ENCODE data around the gene YAF2.
A peak's percentile ranks its signal among the peaks of the same experiment; 100 is the strongest.

The YAF2 gene

DNA sequence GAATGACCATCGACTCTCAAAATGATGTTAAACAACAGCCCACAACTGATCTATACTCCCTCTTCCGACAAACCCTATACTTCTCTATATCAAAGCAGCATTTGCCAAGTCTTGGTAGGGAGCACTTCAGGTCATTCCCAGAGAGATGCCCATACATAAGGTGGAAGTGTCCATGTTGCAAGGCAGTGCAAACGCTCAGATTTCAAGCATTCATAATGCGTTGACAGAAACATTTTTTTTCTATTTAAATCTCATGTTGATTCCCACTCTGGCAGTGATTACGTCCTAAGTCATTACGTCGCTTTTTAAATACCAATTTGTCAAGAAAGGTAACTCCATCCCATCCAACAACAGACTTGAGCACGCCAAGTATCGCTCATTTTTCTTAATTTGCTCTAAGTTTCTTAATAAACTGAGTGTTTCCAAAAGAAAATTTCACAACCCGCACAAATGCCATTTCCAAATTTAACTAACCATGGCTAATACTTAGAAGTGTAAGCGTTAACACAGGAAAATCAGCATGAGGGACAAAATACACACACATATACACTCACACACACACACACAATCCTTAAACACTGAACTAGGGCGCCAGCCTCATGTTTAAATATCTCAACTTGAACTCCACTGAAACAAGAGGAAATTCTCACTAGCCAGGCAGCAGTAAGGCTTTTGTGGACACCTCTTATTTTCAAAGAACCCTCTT, 94.4 kb downstream of the YAF2 start:
- peak; percentile 35 to 82 (median 48) for DNase-seq

GRCh38 chr12:42141981-42142606, 96.0 kb downstream of the YAF2 start:
- DNase-seq: no peak

- no peak for DNase-seq
Measured at GRCh38 chr12:42140901-42141300, 97.1 kb downstream of the YAF2 start.

DNA sequence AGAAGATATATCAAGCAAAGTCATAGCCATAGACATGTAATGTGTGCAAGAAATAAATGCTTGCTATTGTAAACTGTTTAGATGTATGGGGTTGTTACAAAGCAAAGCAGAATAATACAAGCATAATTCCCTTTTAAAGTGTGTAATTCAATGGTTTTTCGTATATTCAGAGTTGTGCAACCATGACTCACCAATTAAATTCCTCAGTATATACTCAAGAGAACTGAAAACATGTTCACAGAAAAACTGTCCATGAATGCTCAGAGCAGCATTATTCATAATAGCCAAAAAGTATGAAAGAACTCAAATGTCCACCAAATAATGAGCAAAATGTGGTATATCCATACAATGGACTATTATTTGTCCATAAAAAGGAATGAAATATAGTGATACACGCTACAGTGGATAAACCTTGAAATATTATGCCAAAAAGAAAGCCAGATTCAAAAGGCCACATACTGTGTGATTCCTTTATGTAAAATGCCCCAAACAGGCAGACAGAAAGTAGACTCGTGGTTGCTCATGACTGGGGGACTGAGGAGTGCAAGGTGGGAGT, 102.7 kb downstream of the YAF2 start:
- no peak for DNase-seq

DNA sequence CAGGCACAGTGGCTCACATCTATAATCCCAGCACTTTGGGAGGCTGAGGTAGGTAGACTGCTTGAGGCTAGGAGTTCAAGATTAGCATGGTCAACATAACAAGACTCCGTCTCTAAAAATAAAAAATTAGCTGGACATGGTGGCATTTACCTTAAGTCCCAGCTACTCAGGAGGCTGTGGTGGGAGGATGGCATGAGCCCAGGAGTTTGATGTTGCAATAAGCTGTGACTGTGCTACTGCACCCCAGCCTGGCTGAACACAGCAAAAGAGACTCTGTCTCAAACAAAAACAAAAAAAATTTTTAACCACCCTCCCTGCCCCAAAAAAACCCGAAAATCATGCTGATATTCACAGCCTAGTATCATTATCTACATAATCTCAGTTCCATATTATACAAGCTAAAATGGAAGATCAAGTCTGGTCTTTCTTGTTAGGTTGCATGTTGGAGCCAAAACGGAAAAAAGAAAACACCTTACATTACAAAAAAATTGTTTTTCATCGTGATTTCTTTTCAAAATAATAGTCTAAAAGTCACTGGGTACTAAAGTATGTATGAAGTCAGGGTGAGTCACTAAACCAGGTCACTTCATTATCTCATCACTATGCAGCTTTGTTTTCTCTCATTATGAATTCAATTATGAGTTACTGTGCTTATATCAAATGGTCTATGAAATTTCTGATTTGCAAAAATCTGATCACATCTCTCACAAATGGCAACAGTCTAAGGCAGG, 107.2 kb downstream of the YAF2 start:
- DNase-seq: no peak

DNA sequence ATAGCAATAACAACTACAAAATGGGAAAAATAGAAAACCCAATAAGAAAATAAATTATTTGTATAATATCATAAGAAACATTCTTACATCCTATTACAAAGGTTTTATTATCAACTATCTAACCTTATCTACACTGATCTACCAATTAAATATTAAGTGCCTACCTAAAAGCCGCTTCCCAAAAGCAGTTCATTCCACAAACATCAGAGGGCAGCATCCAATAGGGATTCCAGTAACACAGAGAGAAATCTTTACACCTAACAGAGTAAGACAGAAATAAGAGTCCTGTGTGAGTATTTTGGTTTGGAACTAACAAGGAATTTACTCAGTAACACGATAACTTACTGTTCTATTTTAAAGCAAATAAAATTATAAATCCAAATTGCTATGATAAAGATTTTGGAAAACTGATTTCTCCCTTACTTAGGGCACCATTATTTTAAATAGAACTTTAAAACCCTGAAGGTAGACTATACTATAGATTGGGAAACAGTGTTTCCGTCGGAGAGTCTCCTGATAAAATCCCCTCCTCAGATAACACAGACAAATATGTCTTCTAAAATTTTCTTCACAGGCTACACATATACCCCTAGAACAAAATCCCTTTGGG, 108.3 kb downstream of the YAF2 start:
- DNase-seq: peak; percentile 31 to 87 (median 56)

DNA sequence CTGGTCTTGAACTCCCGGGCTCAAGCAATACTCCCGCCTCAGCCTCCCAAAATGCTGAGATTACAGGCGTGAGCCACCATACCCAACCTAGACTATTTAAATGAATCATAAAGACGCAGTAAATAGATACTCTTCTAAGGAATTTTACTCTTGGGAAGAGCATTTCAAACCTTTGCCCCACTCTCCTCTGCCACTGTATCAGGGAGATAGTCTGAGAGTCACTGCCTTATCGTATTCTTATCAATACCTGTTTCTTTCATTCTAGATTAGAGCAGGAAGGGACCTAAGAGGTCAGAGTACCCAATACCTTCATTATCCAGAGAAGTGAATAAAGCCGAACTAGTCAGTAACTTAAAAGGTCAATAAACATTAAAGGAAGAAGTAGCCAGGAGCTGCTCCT, 109.2 kb downstream of the YAF2 start:
- DNase-seq: no peak

- peak in 1 of 3 experiments; percentile 16 for DNase-seq
Measured at GRCh38 chr12:42128327-42128726, 109.7 kb downstream of the YAF2 start.

DNA sequence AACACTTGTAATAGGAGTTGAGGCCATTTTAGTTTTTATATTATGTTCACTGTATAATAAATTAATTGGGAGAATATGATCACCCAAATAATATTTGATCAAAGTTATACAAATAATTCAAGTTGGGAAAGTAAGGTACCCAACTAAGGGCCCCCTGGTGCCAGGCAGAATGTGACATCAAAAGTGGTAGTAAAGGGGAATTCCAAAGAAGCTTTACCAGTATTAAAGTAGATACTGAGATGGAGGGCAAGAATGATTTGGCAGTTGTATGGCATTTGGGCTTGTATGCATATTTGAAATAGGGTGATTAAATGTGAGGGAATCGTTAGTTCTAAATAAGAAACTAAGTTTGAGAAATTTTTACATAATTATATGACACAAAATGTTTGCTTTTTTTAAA, 111.1 kb downstream of the YAF2 start:
- DNase-seq: no peak

- DNase-seq: no peak
Measured at GRCh38 chr12:42125388-42125767, 112.7 kb downstream of the YAF2 start.

- peak in 1 of 3 experiments; percentile 50 for DNase-seq
Measured at GRCh38 chr12:42124764-42125387, 113.2 kb downstream of the YAF2 start.

GRCh38 chr12:42119085-42119633, 118.9 kb downstream of the YAF2 start:
- DNase-seq: no peak

- DNase-seq: no peak
Measured at GRCh38 chr12:42118136-42118879, 119.7 kb downstream of the YAF2 start.

DNA sequence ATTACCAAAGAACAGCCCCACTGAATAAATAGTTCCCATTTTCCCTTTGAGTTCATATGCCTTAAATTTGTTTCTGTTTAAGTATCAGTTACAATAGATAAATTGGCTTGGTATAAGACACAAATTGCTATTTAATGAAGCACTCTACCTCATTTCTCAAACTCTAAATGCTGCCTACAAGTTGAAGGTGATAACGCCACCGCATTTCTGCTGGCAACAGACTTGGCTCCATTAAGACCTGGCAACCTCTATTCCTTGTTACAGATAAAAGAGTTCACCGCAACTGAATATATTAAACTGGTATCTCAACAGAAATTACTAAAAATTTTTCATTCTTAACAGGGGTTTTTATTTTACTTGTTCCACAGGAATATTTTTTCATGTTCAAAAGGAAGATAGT, 129.0 kb downstream of the YAF2 start:
- DNase-seq: no peak
